ENCODE measurements around the gene ITGA11.

ITGA11 gene

DNA sequence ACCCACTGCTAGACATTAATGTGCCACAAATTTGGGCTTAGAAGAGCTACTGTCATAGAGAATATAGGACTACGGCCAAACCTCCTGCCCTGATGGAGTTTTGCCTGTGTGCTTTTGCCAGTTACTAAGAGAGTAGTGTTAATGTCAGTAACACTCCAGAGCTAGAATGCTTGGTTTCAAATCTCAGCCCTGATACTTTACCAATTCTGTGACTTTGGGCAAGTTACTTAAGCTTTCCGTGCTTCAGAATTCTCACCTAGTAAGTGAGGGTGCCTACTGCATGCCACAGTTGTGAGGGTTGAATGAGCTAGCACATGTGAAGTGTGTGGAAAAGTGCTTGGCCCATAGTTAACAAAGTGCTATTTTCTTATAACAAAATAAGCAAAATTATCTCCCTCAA, 10.9 kb upstream of the ITGA11 start:
- H3K9ac ChIP-seq (ENCODE audit: low read depth, low read length) = no peak overlapping the region
- no peaks in the 10 kb centered on the region for H3K36me3 ChIP-seq (ENCODE audit: control insufficient read depth, insufficient read depth, low read length)
- H3K27me3 ChIP-seq (ENCODE audit: control insufficient read depth, insufficient read depth, low read length) = peaks cover 7% of the 10 kb centered on the region
- H3K4me3 ChIP-seq (ENCODE audit: low read depth, low read length) = no peak overlapping the region
- H3K4me1 ChIP-seq (ENCODE audit: control insufficient read depth, insufficient read depth, low read length) = no peaks in the 10 kb centered on the region
- no peaks in the 10 kb centered on the region for H3K9me3 ChIP-seq (ENCODE audit: control insufficient read depth, insufficient read depth, low read length)

DNA sequence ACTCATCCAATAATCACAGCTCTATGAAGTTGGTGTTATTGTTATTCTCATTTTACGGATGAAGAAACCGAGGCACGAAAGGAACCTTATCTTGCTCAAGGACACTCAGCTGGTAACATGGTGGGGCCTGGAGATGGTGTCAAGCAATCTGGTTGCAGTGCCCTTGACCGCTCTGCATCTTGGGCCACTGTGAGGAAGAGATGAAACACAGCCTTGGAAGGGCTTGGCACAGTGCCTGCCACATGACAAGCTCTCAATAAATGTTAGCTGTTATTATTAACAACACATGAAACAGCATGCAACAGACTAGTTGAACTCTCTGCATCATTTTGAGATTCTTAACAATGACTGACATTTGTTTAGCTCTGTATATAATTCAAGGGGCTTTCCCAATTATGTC, 10.1 kb upstream of the ITGA11 start:
- Histone ChIP-seq H3K9me3 (ENCODE audit: control insufficient read depth, insufficient read depth, low read length) (no peaks in the 10 kb centered on the region), H3K4me3 (ENCODE audit: low read depth, low read length) (no peak overlapping the region), H3K9ac (ENCODE audit: low read depth, low read length) (no peak overlapping the region), H3K27me3 (ENCODE audit: control insufficient read depth, insufficient read depth, low read length) (peaks cover 7% of the 10 kb centered on the region), H3K4me1 (ENCODE audit: control insufficient read depth, insufficient read depth, low read length) (no peaks in the 10 kb centered on the region), H3K36me3 (ENCODE audit: control insufficient read depth, insufficient read depth, low read length) (no peaks in the 10 kb centered on the region)

- no peak overlapping the region for H3K4me3 ChIP-seq (ENCODE audit: low read depth, low read length)
- H3K27me3 ChIP-seq (ENCODE audit: control insufficient read depth, insufficient read depth, low read length) = peaks cover 12% of the 10 kb centered on the region
- H3K4me1 ChIP-seq (ENCODE audit: control insufficient read depth, insufficient read depth, low read length) = no peaks in the 10 kb centered on the region
- H3K9ac ChIP-seq (ENCODE audit: low read depth, low read length) = no peak overlapping the region
- no peaks in the 10 kb centered on the region for H3K36me3 ChIP-seq (ENCODE audit: control insufficient read depth, insufficient read depth, low read length)
- H3K9me3 ChIP-seq (ENCODE audit: control insufficient read depth, insufficient read depth, low read length) = no peaks in the 10 kb centered on the region
Observed at GRCh38 chr15:68441045-68441743, 9.2 kb upstream of the ITGA11 start.

DNA sequence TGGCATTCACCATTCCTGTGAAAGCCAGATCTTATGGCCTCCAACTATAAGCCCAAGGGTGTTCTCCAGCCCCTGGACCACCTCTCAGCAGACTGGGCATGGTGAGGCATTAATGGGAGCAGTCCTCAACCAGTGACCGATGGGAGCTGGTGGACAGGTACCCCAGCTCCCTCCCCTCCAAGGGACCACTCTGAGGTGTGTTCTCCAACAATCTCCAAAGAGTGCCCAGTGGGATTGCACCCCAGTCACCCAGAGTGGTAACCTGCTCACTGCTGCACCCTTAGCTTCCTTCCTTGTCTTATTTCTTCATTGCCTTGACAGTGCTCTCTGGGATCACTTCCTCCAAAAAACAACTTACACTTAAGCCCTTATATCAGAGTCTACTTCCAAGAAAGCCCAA, 8.2 kb upstream of the ITGA11 start:
- Histone ChIP-seq H3K4me3 (ENCODE audit: low read depth, low read length) (no peak overlapping the region), H3K27me3 (ENCODE audit: control insufficient read depth, insufficient read depth, low read length) (peaks cover 9% of the 10 kb centered on the region), H3K36me3 (ENCODE audit: control insufficient read depth, insufficient read depth, low read length) (no peaks in the 10 kb centered on the region), H3K9me3 (ENCODE audit: control insufficient read depth, insufficient read depth, low read length) (no peaks in the 10 kb centered on the region), H3K4me1 (ENCODE audit: control insufficient read depth, insufficient read depth, low read length) (no peaks in the 10 kb centered on the region), H3K9ac (ENCODE audit: low read depth, low read length) (no peak overlapping the region)

GRCh38 chr15:68439506-68439905, 7.5 kb upstream of the ITGA11 start:
- H3K36me3 ChIP-seq (ENCODE audit: control insufficient read depth, insufficient read depth, low read length) = no peaks in the 10 kb centered on the region
- H3K9ac ChIP-seq (ENCODE audit: low read depth, low read length) = no peak overlapping the region
- no peaks in the 10 kb centered on the region for H3K4me1 ChIP-seq (ENCODE audit: control insufficient read depth, insufficient read depth, low read length)
- no peaks in the 10 kb centered on the region for H3K9me3 ChIP-seq (ENCODE audit: control insufficient read depth, insufficient read depth, low read length)
- H3K27me3 ChIP-seq (ENCODE audit: control insufficient read depth, insufficient read depth, low read length) = peaks cover 10% of the 10 kb centered on the region
- no peak overlapping the region for H3K4me3 ChIP-seq (ENCODE audit: low read depth, low read length)

DNA sequence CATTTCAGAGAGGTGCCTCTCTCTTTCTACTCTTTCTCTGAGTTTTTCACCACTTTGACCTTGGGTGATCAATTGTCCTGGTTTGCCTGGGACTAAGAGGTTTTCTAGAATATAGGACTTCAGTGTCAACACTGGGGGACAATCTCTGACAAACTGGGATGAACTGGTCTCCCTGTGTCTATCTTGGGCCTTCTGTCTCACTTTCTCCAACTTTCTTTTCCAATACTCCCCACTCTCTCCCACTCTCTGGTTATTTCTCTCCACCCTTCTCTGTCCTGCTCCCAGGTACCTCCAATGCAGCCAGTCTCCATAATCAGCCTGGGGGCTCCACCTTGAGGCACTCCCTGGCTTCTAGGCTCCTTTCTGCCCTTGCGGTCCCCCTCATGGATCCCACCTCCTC, 4.7 kb upstream of the ITGA11 start:
- Histone ChIP-seq H3K27me3 (ENCODE audit: control insufficient read depth, insufficient read depth, low read length) (peaks cover 35% of the 10 kb centered on the region), H3K9me3 (ENCODE audit: control insufficient read depth, insufficient read depth, low read length) (no peaks in the 10 kb centered on the region), H3K4me1 (ENCODE audit: control insufficient read depth, insufficient read depth, low read length) (peaks cover 6% of the 10 kb centered on the region), H3K9ac (ENCODE audit: low read depth, low read length) (no peak overlapping the region), H3K4me3 (ENCODE audit: low read depth, low read length) (no peak overlapping the region), H3K36me3 (ENCODE audit: control insufficient read depth, insufficient read depth, low read length) (no peaks in the 10 kb centered on the region)

GRCh38 chr15:68435966-68436365, 4.0 kb upstream of the ITGA11 start:
- Histone ChIP-seq H3K36me3 (ENCODE audit: control insufficient read depth, insufficient read depth, low read length) (no peaks in the 10 kb centered on the region), H3K9me3 (ENCODE audit: control insufficient read depth, insufficient read depth, low read length) (no peaks in the 10 kb centered on the region), H3K27me3 (ENCODE audit: control insufficient read depth, insufficient read depth, low read length) (peaks cover 42% of the 10 kb centered on the region), H3K4me3 (ENCODE audit: low read depth, low read length) (no peak overlapping the region), H3K9ac (ENCODE audit: low read depth, low read length) (no peak overlapping the region), H3K4me1 (ENCODE audit: control insufficient read depth, insufficient read depth, low read length) (peaks cover 6% of the 10 kb centered on the region)

DNA sequence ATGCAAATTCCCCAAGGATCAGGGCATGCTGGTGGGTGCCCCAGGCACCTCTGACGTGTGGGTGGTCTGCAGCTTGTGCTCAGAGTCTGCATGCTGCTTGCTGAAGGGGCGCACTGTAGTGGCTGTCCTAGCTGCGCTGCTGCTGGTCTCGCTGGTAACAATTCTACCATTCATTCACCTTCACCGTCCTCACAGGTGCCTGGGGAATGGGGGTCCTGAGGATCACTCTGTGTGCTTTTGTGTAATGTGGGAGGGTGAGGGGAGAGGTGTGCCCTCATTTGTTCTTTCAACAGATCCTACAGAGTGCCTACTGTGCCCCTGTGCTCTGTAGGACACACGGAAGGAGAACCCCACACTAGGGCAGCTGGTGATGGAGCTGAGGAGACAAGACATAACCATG, 2.1 kb upstream of the ITGA11 start:
- no peak overlapping the region for H3K4me3 ChIP-seq (ENCODE audit: low read depth, low read length)
- H3K9me3 ChIP-seq (ENCODE audit: control insufficient read depth, insufficient read depth, low read length) = no peaks in the 10 kb centered on the region
- peaks cover 6% of the 10 kb centered on the region for H3K4me1 ChIP-seq (ENCODE audit: control insufficient read depth, insufficient read depth, low read length)
- no peak overlapping the region for H3K9ac ChIP-seq (ENCODE audit: low read depth, low read length)
- H3K36me3 ChIP-seq (ENCODE audit: control insufficient read depth, insufficient read depth, low read length) = no peaks in the 10 kb centered on the region
- H3K27me3 ChIP-seq (ENCODE audit: control insufficient read depth, insufficient read depth, low read length) = peaks cover 57% of the 10 kb centered on the region

DNA sequence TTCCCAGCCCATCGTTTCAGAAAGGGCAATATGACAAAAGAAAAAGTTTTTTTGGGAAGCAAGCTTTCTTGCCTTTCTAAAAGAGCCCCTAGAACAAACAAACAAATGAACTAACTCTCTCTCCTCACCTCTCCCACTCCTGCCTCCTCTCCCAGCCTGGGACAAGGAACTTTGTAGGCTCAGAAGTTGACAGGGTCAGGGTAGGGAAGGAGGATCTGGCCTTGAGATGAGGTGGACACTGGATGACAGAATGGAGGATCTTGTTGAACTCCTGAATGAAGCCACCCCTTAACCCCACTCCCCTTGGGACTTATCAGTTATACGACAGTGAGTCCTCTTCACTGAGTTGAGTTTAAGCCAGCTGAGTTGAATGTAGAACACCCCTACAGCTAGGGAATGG, 1.6 kb upstream of the ITGA11 start:
- Histone ChIP-seq H3K9me3 (ENCODE audit: control insufficient read depth, insufficient read depth, low read length) (no peaks in the 10 kb centered on the region), H3K4me1 (ENCODE audit: control insufficient read depth, insufficient read depth, low read length) (peaks cover 6% of the 10 kb centered on the region), H3K36me3 (ENCODE audit: control insufficient read depth, insufficient read depth, low read length) (no peaks in the 10 kb centered on the region), H3K9ac (ENCODE audit: low read depth, low read length) (no peak overlapping the region), H3K27me3 (ENCODE audit: control insufficient read depth, insufficient read depth, low read length) (peaks cover 62% of the 10 kb centered on the region), H3K4me3 (ENCODE audit: low read depth, low read length) (no peak overlapping the region)

- peak overlapping the region; percentile 68 for H3K4me3 ChIP-seq (ENCODE audit: low read depth, low read length)
- H3K9ac ChIP-seq (ENCODE audit: low read depth, low read length) = no peak overlapping the region
- H3K4me1 ChIP-seq (ENCODE audit: control insufficient read depth, insufficient read depth, low read length) = peaks cover 6% of the 10 kb centered on the region
- no peaks in the 10 kb centered on the region for H3K9me3 ChIP-seq (ENCODE audit: control insufficient read depth, insufficient read depth, low read length)
- no peaks in the 10 kb centered on the region for H3K36me3 ChIP-seq (ENCODE audit: control insufficient read depth, insufficient read depth, low read length)
- H3K27me3 ChIP-seq (ENCODE audit: control insufficient read depth, insufficient read depth, low read length) = peaks cover 72% of the 10 kb centered on the region
Observed at GRCh38 chr15:68432441-68433064, 590 bp upstream of the ITGA11 start.

DNA sequence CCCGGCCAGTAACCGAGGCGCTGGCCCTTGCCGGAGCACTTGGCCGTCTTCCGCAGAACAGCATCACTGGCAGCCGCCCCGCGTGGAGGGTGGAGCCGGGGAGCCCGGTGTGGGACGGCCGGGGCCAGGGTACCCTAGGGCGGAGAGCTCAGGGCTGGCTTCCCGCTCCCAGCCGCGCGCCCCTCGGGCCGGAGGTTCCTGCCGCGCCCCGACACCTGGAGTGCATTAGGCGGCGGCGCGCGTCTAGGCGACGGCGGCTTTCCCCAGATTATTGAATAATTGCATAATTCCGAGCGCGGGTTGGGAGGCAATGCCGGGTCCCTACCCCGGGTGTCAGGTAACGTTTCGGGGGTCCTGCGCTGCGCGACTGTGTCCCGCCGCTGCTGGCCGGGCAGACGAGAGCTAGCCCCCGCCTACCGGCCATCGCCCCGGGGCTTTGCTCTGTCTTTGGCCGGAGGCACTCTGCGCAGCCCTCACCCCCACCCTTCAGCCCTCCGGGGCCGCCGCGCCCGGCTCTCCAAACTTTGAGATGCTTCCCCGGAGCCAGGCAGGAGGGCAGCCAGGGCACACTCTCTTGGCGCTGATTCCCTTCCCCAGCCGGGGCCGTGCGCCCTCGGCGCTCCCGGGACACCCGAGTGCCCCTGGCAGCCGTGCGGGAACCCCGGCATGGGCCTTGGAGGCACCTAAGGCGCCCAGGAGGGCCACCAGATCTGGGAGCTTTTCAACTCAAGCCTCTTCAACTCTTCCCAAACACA, 749 bp downstream of the ITGA11 start:
- no peaks in the 10 kb centered on the region for H3K36me3 ChIP-seq (ENCODE audit: control insufficient read depth, insufficient read depth, low read length)
- H3K9me3 ChIP-seq (ENCODE audit: control insufficient read depth, insufficient read depth, low read length) = no peaks in the 10 kb centered on the region
- peaks cover 72% of the 10 kb centered on the region for H3K27me3 ChIP-seq (ENCODE audit: control insufficient read depth, insufficient read depth, low read length)
- peaks cover 6% of the 10 kb centered on the region for H3K4me1 ChIP-seq (ENCODE audit: control insufficient read depth, insufficient read depth, low read length)
- H3K9ac ChIP-seq (ENCODE audit: low read depth, low read length) = no peak overlapping the region
- peak overlapping the region; percentile 68 for H3K4me3 ChIP-seq (ENCODE audit: low read depth, low read length)

Measured in iPS-15b (cell line).